Activated CD4-positive, alpha-beta memory T cell treated with anti-CD3 and anti-CD28 coated beads for 36 hours (primary cell): ENCODE results near the gene BACH1. TPM values are rescaled to one million over a fixed set of nuclear protein-coding genes. Genes with fewer than 3 reads are reported as not detected.

ENCODE experiments used
- CTCF ChIA-PET: fragments of 350-600 bp; sonication (Branson Sonifier 250); formaldehyde crosslinking; loops from one replicate; lab custom pipeline; 2021; ENCODE audit warnings: antibody characterized with exemption, inconsistent platforms; lab: Charles Lee
- POLR2A ChIA-PET: fragments of 350-600 bp; sonication (Branson Sonifier 250); formaldehyde crosslinking; loops from one replicate; lab custom pipeline; 2021; ENCODE audit warnings: antibody characterized with exemption; lab: Charles Lee
- DNase-seq: peaks from one replicate; pipeline ENCODE4 v3.0.0-alpha.2; 2020
- H3K27ac Mint-ChIP-seq: one replicate; pipeline ENCODE4 v1.8.0; 2021; ENCODE audit warnings: mixed read lengths
- H3K27me3 Mint-ChIP-seq: one replicate; pipeline ENCODE4 v1.8.0; 2021; ENCODE audit warnings: mixed read lengths
- H3K36me3 Mint-ChIP-seq: one replicate; pipeline ENCODE4 v1.8.0; 2021; ENCODE audit warnings: mixed read lengths
- H3K4me1 Mint-ChIP-seq: one replicate; pipeline ENCODE4 v1.8.0; 2021; ENCODE audit warnings: low read depth, mixed read lengths
- H3K4me3 Mint-ChIP-seq: one replicate; pipeline ENCODE4 v1.8.0; 2021; ENCODE audit warnings: mild to moderate bottlenecking, mixed read lengths
- H3K9me3 Mint-ChIP-seq: one replicate; pipeline ENCODE4 v1.8.0; 2021; ENCODE audit warnings: mixed read lengths
- intact Hi-C: fragments of 100-400 bp; cut with micrococcal nuclease; formaldehyde crosslinking; loops from one replicate; pipeline ENCODE4 v1.15.1; 2023
- total RNA-seq, 2 experiments: library from RNA; stranded (reverse); gene quantifications; one replicate each; pipeline ENCODE4 v1.2.3, GENCODE V29; 2021

Gene BACH1
- total RNA-seq, 2 experiments from 2014 or later, result 22.9 to 23.0 TPM

- no peak for DNase-seq
- Mint-ChIP-seq H3K27me3 (no peaks in the 10 kb centered on the region), H3K27ac (no peak overlapping the region), H3K4me1 (peaks cover 26% of the 10 kb centered on the region), H3K9me3 (no peaks in the 10 kb centered on the region), H3K4me3 (no peak overlapping the region), H3K36me3 (peaks cover 12% of the 10 kb centered on the region)
- ChIA-PET CTCF (interaction anchor here (1.7 to 2.2 kb wide), 2 partner anchors 18 to 35 kb away, joined by 5 to 7 read pairs; no protein-coding TSS in a partner anchor), POLR2A (no interaction called here)
- intact Hi-C loops, result no loop called here
Observed at GRCh38 chr21:29335720-29336119, 37.0 kb downstream of the BACH1 start.

- no peak overlapping the region for H3K4me3 Mint-ChIP-seq
- H3K4me1 Mint-ChIP-seq, result peaks cover 30% of the 10 kb centered on the region
- no peak overlapping the region for H3K27ac Mint-ChIP-seq
- H3K9me3 Mint-ChIP-seq, result no peaks in the 10 kb centered on the region
- peaks cover 7% of the 10 kb centered on the region for H3K36me3 Mint-ChIP-seq
- POLR2A ChIA-PET, result no interaction called here
- DNase-seq, result no peak
- H3K27me3 Mint-ChIP-seq, result no peaks in the 10 kb centered on the region
- CTCF ChIA-PET, result interaction anchor here (0.6 to 2.1 kb wide), 2 partner anchors 10 to 35 kb away, joined by 3 to 8 read pairs; no protein-coding TSS in a partner anchor
- intact Hi-C loops, result no loop called here
Observed at GRCh38 chr21:29338256-29338655, 39.5 kb downstream of the BACH1 start.

GRCh38 chr21:29340228-29340627 lies 41.5 kb downstream of the BACH1 start:
- H3K36me3 Mint-ChIP-seq, result peaks cover 5% of the 10 kb centered on the region
- ChIA-PET POLR2A (no interaction called here), CTCF (interaction anchor here (1.1 to 1.2 kb wide), 2 partner anchors 31 to 39 kb away, joined by 3 read pairs; no protein-coding TSS in a partner anchor)
- no peak overlapping the region for H3K27ac Mint-ChIP-seq
- H3K9me3 Mint-ChIP-seq, result no peaks in the 10 kb centered on the region
- intact Hi-C loops, result loop anchor here (5.0 kb wide), 1 partner anchor 93 kb away; no protein-coding TSS in a partner anchor
- no peak overlapping the region for H3K4me3 Mint-ChIP-seq
- no peaks in the 10 kb centered on the region for H3K27me3 Mint-ChIP-seq
- no peak for DNase-seq
- H3K4me1 Mint-ChIP-seq, result peaks cover 33% of the 10 kb centered on the region

- CTCF ChIA-PET, result interaction anchor here (0.7 to 2.8 kb wide), 9 partner anchors 8 to 178 kb away, joined by 3 to 20 read pairs (median 6); partner anchors contain the start of gene BACH1
- Mint-ChIP-seq H3K9me3 (no peaks in the 10 kb centered on the region), H3K4me3 (peak overlapping the region; percentile 53), H3K27ac (peak overlapping the region; percentile 84), H3K4me1 (peaks cover 34% of the 10 kb centered on the region), H3K27me3 (no peaks in the 10 kb centered on the region), H3K36me3 (peaks cover 3% of the 10 kb centered on the region)
- DNase-seq, result peak; percentile 84
- POLR2A ChIA-PET, result interaction anchor here (0.6 to 2.4 kb wide), 5 partner anchors 34 to 269 kb away, joined by 3 to 13 read pairs (median 3); partner anchors contain the start of gene CCT8
- intact Hi-C loops, result loop anchor here (1.0 to 5.0 kb wide), 6 partner anchors 9 to 109 kb away; no protein-coding TSS in a partner anchor
Observed at GRCh38 chr21:29342363-29342957, 43.7 kb downstream of the BACH1 start.

- no peak for DNase-seq
- ChIA-PET POLR2A (interaction anchor here (1.8 to 2.4 kb wide), 2 partner anchors 36 to 43 kb away, joined by 7 to 13 read pairs; no protein-coding TSS in a partner anchor), CTCF (interaction anchor here (0.8 to 2.8 kb wide), 7 partner anchors 28 to 252 kb away, joined by 3 to 20 read pairs (median 5); partner anchors contain the start of gene BACH1)
- intact Hi-C loops, result loop anchor here (5.0 kb wide), 1 partner anchor 96 kb away; no protein-coding TSS in a partner anchor
- peaks cover 44% of the 10 kb centered on the region for H3K4me1 Mint-ChIP-seq
- H3K4me3 Mint-ChIP-seq, result no peak overlapping the region
- H3K9me3 Mint-ChIP-seq, result no peaks in the 10 kb centered on the region
- H3K27ac Mint-ChIP-seq, result no peak overlapping the region
- peaks cover 3% of the 10 kb centered on the region for H3K36me3 Mint-ChIP-seq
- no peaks in the 10 kb centered on the region for H3K27me3 Mint-ChIP-seq
Observed at GRCh38 chr21:29343519-29343918, 44.8 kb downstream of the BACH1 start.

GRCh38 chr21:29346281-29346680 lies 47.6 kb downstream of the BACH1 start:
- no peak overlapping the region for H3K4me3 Mint-ChIP-seq

GRCh38 chr21:29346771-29347170 lies 48.0 kb downstream of the BACH1 start:
- Mint-ChIP-seq H3K27me3 (no peaks in the 10 kb centered on the region), H3K36me3 (peaks cover 8% of the 10 kb centered on the region), H3K4me1 (peaks cover 40% of the 10 kb centered on the region), H3K4me3 (no peak overlapping the region), H3K27ac (no peak overlapping the region), H3K9me3 (no peaks in the 10 kb centered on the region)
- ChIA-PET CTCF (interaction anchor here (1.1 to 1.5 kb wide), 2 partner anchors 25 to 256 kb away, joined by 3 to 5 read pairs; no protein-coding TSS in a partner anchor), POLR2A (no interaction called here)
- DNase-seq, result no peak
- intact Hi-C loops, result loop anchor here (5.0 kb wide), 1 partner anchor 269 kb away; no protein-coding TSS in a partner anchor

More at GRCh38 chr21:29346281-29346680, 47.6 kb downstream of the BACH1 start:
- intact Hi-C loops, result loop anchor here (5.0 kb wide), 1 partner anchor 269 kb away; no protein-coding TSS in a partner anchor
- Mint-ChIP-seq H3K27me3 (no peaks in the 10 kb centered on the region), H3K4me1 (peaks cover 42% of the 10 kb centered on the region), H3K27ac (no peak overlapping the region), H3K36me3 (peaks cover 3% of the 10 kb centered on the region), H3K9me3 (no peaks in the 10 kb centered on the region)
- CTCF ChIA-PET, result interaction anchor here (1.1 to 1.5 kb wide), 2 partner anchors 25 to 256 kb away, joined by 3 to 5 read pairs; no protein-coding TSS in a partner anchor
- DNase-seq, result no peak
- POLR2A ChIA-PET, result no interaction called here

- no peaks in the 10 kb centered on the region for H3K9me3 Mint-ChIP-seq
- H3K36me3 Mint-ChIP-seq, result peaks cover 6% of the 10 kb centered on the region
- H3K4me1 Mint-ChIP-seq, result peaks cover 35% of the 10 kb centered on the region
- no peak overlapping the region for H3K27ac Mint-ChIP-seq
- ChIA-PET POLR2A (no interaction called here), CTCF (interaction anchor here (1.1 kb wide), 1 partner anchor 257 kb away, joined by 3 read pairs; no protein-coding TSS in a partner anchor)
- no peaks in the 10 kb centered on the region for H3K27me3 Mint-ChIP-seq
- DNase-seq, result no peak
- intact Hi-C loops, result loop anchor here (5.0 kb wide), 1 partner anchor 270 kb away; no protein-coding TSS in a partner anchor
- no peak overlapping the region for H3K4me3 Mint-ChIP-seq
Observed at GRCh38 chr21:29347274-29347681, 48.6 kb downstream of the BACH1 start.

GRCh38 chr21:29349702-29350101 lies 51.0 kb downstream of the BACH1 start:
- H3K27ac Mint-ChIP-seq, result no peak overlapping the region
- intact Hi-C loops, result loop anchor here (2.0 to 5.0 kb wide), 3 partner anchors 167 to 272 kb away; no protein-coding TSS in a partner anchor
- H3K36me3 Mint-ChIP-seq, result peaks cover 23% of the 10 kb centered on the region
- no peak overlapping the region for H3K4me3 Mint-ChIP-seq
- POLR2A ChIA-PET, result no interaction called here
- H3K4me1 Mint-ChIP-seq, result peaks cover 17% of the 10 kb centered on the region
- peaks cover 9% of the 10 kb centered on the region for H3K9me3 Mint-ChIP-seq
- no peak for DNase-seq
- no peaks in the 10 kb centered on the region for H3K27me3 Mint-ChIP-seq
- CTCF ChIA-PET, result interaction anchor here (2.2 to 3.1 kb wide), 2 partner anchors 22 to 50 kb away, joined by 19 to 35 read pairs; partner anchors contain the start of gene BACH1

GRCh38 chr21:29350246-29350779 lies 51.6 kb downstream of the BACH1 start:
- CTCF ChIA-PET, result interaction anchor here (1.0 to 3.1 kb wide), 2 partner anchors 8 to 21 kb away, joined by 3 to 35 read pairs; no protein-coding TSS in a partner anchor
- intact Hi-C loops, result no loop called here
- POLR2A ChIA-PET, result interaction anchor here (0.6 kb wide), 1 partner anchor 105 kb away, joined by 3 read pairs; no protein-coding TSS in a partner anchor
- Mint-ChIP-seq H3K27me3 (no peaks in the 10 kb centered on the region), H3K4me1 (peaks cover 17% of the 10 kb centered on the region), H3K9me3 (peaks cover 15% of the 10 kb centered on the region), H3K36me3 (peaks cover 24% of the 10 kb centered on the region), H3K4me3 (no peak overlapping the region), H3K27ac (no peak overlapping the region)
- DNase-seq, result no peak

- Mint-ChIP-seq H3K4me1 (peaks cover 15% of the 10 kb centered on the region), H3K9me3 (peaks cover 18% of the 10 kb centered on the region), H3K4me3 (no peak overlapping the region), H3K36me3 (peaks cover 24% of the 10 kb centered on the region), H3K27ac (no peak overlapping the region), H3K27me3 (no peaks in the 10 kb centered on the region)
- DNase-seq, result no peak
- intact Hi-C loops, result no loop called here
- ChIA-PET CTCF (interaction anchor here (1.1 kb wide), 1 partner anchor 259 kb away, joined by 3 read pairs; no protein-coding TSS in a partner anchor), POLR2A (interaction anchor here (1.1 kb wide), 1 partner anchor 118 kb away, joined by 3 read pairs; no protein-coding TSS in a partner anchor)
Observed at GRCh38 chr21:29351691-29352090, 53.0 kb downstream of the BACH1 start.
